Measurements from ENCODE around the gene CLCF1. TPM values are rescaled to one million over a fixed set of nuclear protein-coding genes. Genes with fewer than 3 reads are reported as not detected.
A peak's percentile ranks its signal among the peaks of the same experiment; 100 is the strongest.

The CLCF1 gene
- 1.6 and 2.1 TPM in 2 replicates for total RNA-seq (2021)
- long read RNA-seq, partial matches to known transcripts = 2 of 6 reads
- long read RNA-seq, other reads (novel, unspliced or antisense) = 0 of 6 reads

GRCh38 chr11:67372993-67373647, at the start of gene CLCF1:
CLCF1 (minus strand) TSS chr11:67373598; CDS start chr11:67373539, 59 bp downstream.
- Histone ChIP-seq H4K5ac (ENCODE audit: insufficient read length, low read depth, low read length) (no peak within 1 kb of the TSS), H3K23ac (ENCODE audit: insufficient read length, low read depth, low read length) (no peak within 1 kb of the TSS), H3K9ac (ENCODE audit: extremely low read depth, insufficient read length, low read length) (no peak within 1 kb of the TSS), H4K20me1 (ENCODE audit: control insufficient read depth, insufficient read depth, insufficient read length) (no peaks in the 10 kb centered on the region), H3K56ac (ENCODE audit: insufficient read length, low read depth, low read length) (no peak within 1 kb of the TSS), H2BK15ac (ENCODE audit: low read depth, low read length) (no peak within 1 kb of the TSS), H3K27ac (ENCODE audit: insufficient read length, low read depth, low read length) (no peak within 1 kb of the TSS), H2BK20ac (ENCODE audit: low read depth, low read length, poor library complexity, severe bottlenecking) (no peak within 1 kb of the TSS), H3K4ac (ENCODE audit: low read depth, low read length) (no peak within 1 kb of the TSS), H4K91ac (ENCODE audit: insufficient read length, low read depth, low read length) (no peak within 1 kb of the TSS), H2BK120ac (ENCODE audit: low read depth, low read length, poor library complexity, severe bottlenecking) (no peak within 1 kb of the TSS), H3K4me2 (ENCODE audit: insufficient read depth, insufficient read length, low read length) (peak within 1 kb of the TSS; percentile 88), H2BK5ac (ENCODE audit: insufficient read length, low read length) (no peak within 1 kb of the TSS), H2AK5ac (ENCODE audit: insufficient read length, low read length) (no peak within 1 kb of the TSS), H4K8ac (replicated peaks; ENCODE audit: insufficient read length, low read depth, low read length) (no peak within 1 kb of the TSS), H3T11ph (ENCODE audit: low read length) (no peak within 1 kb of the TSS), H2AFZ (ENCODE audit: low read length) (no peak within 1 kb of the TSS), H3K9me3 (ENCODE audit: control insufficient read depth, low read depth, low read length) (no peaks in the 10 kb centered on the region), H3K79me2 (ENCODE audit: insufficient read depth, low read length) (no peaks in the 10 kb centered on the region), H3K23me2 (ENCODE audit: insufficient read length, low read depth, low read length, poor library complexity, severe bottlenecking) (peaks cover 30% of the 10 kb centered on the region), H2BK12ac (ENCODE audit: insufficient read length, low read depth, low read length) (no peak within 1 kb of the TSS), H3K79me1 (ENCODE audit: insufficient read depth, low read depth, low read length, poor library complexity, severe bottlenecking) (no peaks in the 10 kb centered on the region), H3K18ac (ENCODE audit: insufficient read length, low read depth, low read length) (no peak within 1 kb of the TSS), H3K27me3 (ENCODE audit: insufficient read depth, low read length) (peaks cover 10% of the 10 kb centered on the region; the same call in 1 of the 2 replicates), H3K14ac (ENCODE audit: insufficient read depth, low read length) (no peak within 1 kb of the TSS), H3K4me1 (ENCODE audit: insufficient read depth, low read length) (peaks cover 7% of the 10 kb centered on the region; the same call in 1 of the 2 replicates)
- no peak for DNase-seq
- H3K36me3 Mint-ChIP-seq (ENCODE audit: insufficient read depth in 1 of 3, low read depth in 3 of 3) = no peaks in the 10 kb centered on the region; a peak in 1 of 7 replicates
- 0 out of 7 replicates have a peak within 1 kb of the TSS, but pooled peaks of 1 of the 3 experiments have one; percentile 52 for H3K27ac Mint-ChIP-seq
- WGBS (ENCODE audit: extremely low coverage, insufficient read length, low lambda C conversion rate) = no CpG with 5 or more reads among the region's 76 CpGs
- peak within 1 kb of the TSS; percentile 74 to 91 for H3K4me3 Mint-ChIP-seq
- peaks cover 84% of the 10 kb centered on the region for H3K27me3 Mint-ChIP-seq (ENCODE audit: low read depth)
- H3K9me3 Mint-ChIP-seq = no peaks in the 10 kb centered on the region; a peak in 2 of 5 replicates
- peaks cover 49 to 56% of the 10 kb centered on the region in 2 experiments for H3K4me1 Mint-ChIP-seq
- no peak for TF ChIP-seq CTCF (conservative IDR thresholded peaks at IDR 0.05)

Data from H9 (cell line).